NCI-H526 (cell line): ENCODE results near the gene ASCC3.
A peak's percentile ranks its signal among the peaks of the same experiment; 100 is the strongest.

Experiments used
- DNase-seq, 2 experiments: peaks; one replicate each; lab custom pipeline; 2025; lab: John Stamatoyannopoulos, UW

The ASCC3 gene

GRCh38 chr6:100504786-100505737, 376.1 kb downstream of the ASCC3 start:
- DNase-seq: no peak

GRCh38 chr6:100503043-100503705, 378.0 kb downstream of the ASCC3 start:
- no peak for DNase-seq

- DNase-seq: no peak
These were observed 387.8 kb downstream of the ASCC3 start for GRCh38 chr6:100493206-100493888.

GRCh38 chr6:100491952-100492670, 389.0 kb downstream of the ASCC3 start:
- DNase-seq: no peak

GRCh38 chr6:100490065-100490464, 391.1 kb downstream of the ASCC3 start:
- no peak for DNase-seq

- DNase-seq: no peak
These were observed 392.9 kb downstream of the ASCC3 start for GRCh38 chr6:100488244-100488643.

GRCh38 chr6:100487638-100488037, 393.5 kb downstream of the ASCC3 start:
- no peak for DNase-seq

GRCh38 chr6:100485268-100485667, 395.9 kb downstream of the ASCC3 start:
- DNase-seq: no peak

GRCh38 chr6:100484474-100484873, 396.7 kb downstream of the ASCC3 start:
- no peak for DNase-seq

- DNase-seq: no peak
These were observed 398.4 kb downstream of the ASCC3 start for GRCh38 chr6:100482698-100483097.

GRCh38 chr6:100479179-100480035, 401.7 kb downstream of the ASCC3 start:
- peak; percentile 14 to 51 for DNase-seq

- DNase-seq: no peak
These were observed 405.4 kb downstream of the ASCC3 start for GRCh38 chr6:100475554-100476320.

GRCh38 chr6:100473182-100473581, 407.9 kb downstream of the ASCC3 start:
- no peak for DNase-seq

GRCh38 chr6:100472674-100473073, 408.5 kb downstream of the ASCC3 start:
- DNase-seq: no peak

GRCh38 chr6:100470422-100471120, 410.6 kb downstream of the ASCC3 start:
- DNase-seq: no peak

GRCh38 chr6:100469101-100469859, 411.8 kb downstream of the ASCC3 start:
- no peak for DNase-seq

GRCh38 chr6:100468016-100468622, 413.0 kb downstream of the ASCC3 start:
- DNase-seq: no peak
